Skeletal muscle tissue (tissue), 4 donors: Measurements from ENCODE around the gene SNX19. TPM values are rescaled to one million over a fixed set of nuclear protein-coding genes. Genes with fewer than 3 reads are reported as not detected.
"Not testable (repeated sequence)": the region's sequence is repeated elsewhere in the genome, so short reads cannot be mapped to it uniquely, and the experiment has no call there.

Source experiments
- H3K27ac ChIP-seq: one replicate; pipeline ENCODE4 v1.7.0; 2013; ENCODE audit warnings: mild to moderate bottlenecking, low read depth, low read length, inconsistent platforms
- H3K27me3 ChIP-seq, 3 donors: one replicate each; pipeline ENCODE4 v1.7.0; 2013; ENCODE audit warnings: low read length in 3 of 3; ENCODE audit not compliant: control insufficient read depth in 3 of 3, insufficient read depth in 3 of 3
- H3K36me3 ChIP-seq, 3 donors: one replicate each; pipeline ENCODE4 v1.7.0; 2013; ENCODE audit warnings: low read length in 3 of 3; ENCODE audit not compliant: control insufficient read depth in 3 of 3, insufficient read depth in 3 of 3
- H3K4me1 ChIP-seq, 3 donors: one replicate each; pipeline ENCODE4 v1.7.0; 2013; ENCODE audit warnings: low read length in 3 of 3, mild to moderate bottlenecking in 3 of 3; ENCODE audit not compliant: control insufficient read depth in 3 of 3, insufficient read depth in 3 of 3
- H3K4me3 ChIP-seq, 3 donors: one replicate each; pipeline ENCODE4 v1.7.0; 2013; ENCODE audit warnings: low read length in 3 of 3
- H3K9ac ChIP-seq, 3 donors: one replicate each; pipeline ENCODE4 v1.7.0; 2013; ENCODE audit warnings: low read length in 3 of 3, mild to moderate bottlenecking in 3 of 3, moderate library complexity in 2 of 3, low read depth in 1 of 3
- H3K9me3 ChIP-seq, 3 donors: one replicate each; pipeline ENCODE4 v1.7.0; 2013; ENCODE audit warnings: low read length in 3 of 3; ENCODE audit not compliant: control insufficient read depth in 3 of 3
- total RNA-seq: library from RNA; depleted of rRNA; stranded (reverse); fragments of >200 nt; gene quantifications from one replicate; pipeline ENCODE4 v1.2.3, GENCODE V29; 2014
- donor health status: Osteomylitis.

Gene SNX19
- total RNA-seq, 1 donor from 2014 or later: 31.3 TPM

- Histone ChIP-seq H3K4me1 (peaks cover 47 to 62% (median 62%) of the 10 kb centered on the region in 3 donors), H3K27ac (peak overlapping the region; percentile 90), H3K9me3 (no peaks in the 10 kb centered on the region), H3K36me3 (peaks cover 0 to 7% (median 5%) of the 10 kb centered on the region in 3 donors), H3K9ac (peak overlapping the region in 2 of 3 donors; percentile 36 to 80), H3K27me3 (no peaks in the 10 kb centered on the region), H3K4me3 (no peak overlapping the region)
Measured at GRCh38 chr11:130866831-130867230, 49.4 kb downstream of the SNX19 start.

- Histone ChIP-seq H3K27me3 (no peaks in the 10 kb centered on the region), H3K27ac (peak overlapping the region; percentile 90), H3K4me1 (peaks cover 38 to 56% (median 56%) of the 10 kb centered on the region in 3 donors)
Measured at GRCh38 chr11:130865774-130866114, 50.5 kb downstream of the SNX19 start.

GRCh38 chr11:130865091-130865773 is 51.0 kb downstream of the SNX19 start:
- H3K4me1 ChIP-seq: peaks cover 38 to 56% (median 56%) of the 10 kb centered on the region in 3 donors
- no peaks in the 10 kb centered on the region for H3K9me3 ChIP-seq
- H3K4me3 ChIP-seq: peak overlapping the region in 2 of 3 donors; percentile 31 to 44
- H3K9ac ChIP-seq: peak overlapping the region; percentile 63 to 80 (median 70)
- H3K36me3 ChIP-seq: peaks cover 0 to 4% (median 0%) of the 10 kb centered on the region in 3 donors
- H3K27me3 ChIP-seq: no peaks in the 10 kb centered on the region
- peak overlapping the region; percentile 90 for H3K27ac ChIP-seq

More at GRCh38 chr11:130865774-130866114, 50.5 kb downstream of the SNX19 start:
- Histone ChIP-seq H3K36me3 (peaks cover 0 to 5% (median 0%) of the 10 kb centered on the region in 3 donors), H3K9ac (peak overlapping the region; percentile 63 to 80 (median 70)), H3K4me3 (peak overlapping the region in 1 of 3 donors; percentile 30), H3K9me3 (no peaks in the 10 kb centered on the region)

- no peaks in the 10 kb centered on the region for H3K36me3 ChIP-seq
- H3K4me1 ChIP-seq: peaks cover 36 to 50% (median 46%) of the 10 kb centered on the region in 3 donors
- H3K9me3 ChIP-seq: no peaks in the 10 kb centered on the region
- no peaks in the 10 kb centered on the region for H3K27me3 ChIP-seq
- H3K9ac ChIP-seq: peak overlapping the region; percentile 17 to 73 (median 52)
- H3K27ac ChIP-seq: no peak overlapping the region
- peak overlapping the region in 1 of 3 donors; percentile 25 for H3K4me3 ChIP-seq
Measured at GRCh38 chr11:130861902-130862860, 54.1 kb downstream of the SNX19 start.

GRCh38 chr11:130861283-130861682 is 55.0 kb downstream of the SNX19 start:
- Histone ChIP-seq H3K9me3 (no peaks in the 10 kb centered on the region), H3K9ac (no peak overlapping the region), H3K27ac (no peak overlapping the region), H3K4me3 (no peak overlapping the region), H3K36me3 (no peaks in the 10 kb centered on the region), H3K4me1 (peaks cover 29 to 42% (median 37%) of the 10 kb centered on the region in 3 donors), H3K27me3 (no peaks in the 10 kb centered on the region)

GRCh38 chr11:130859886-130860285 is 56.4 kb downstream of the SNX19 start:
- Histone ChIP-seq H3K4me1 (peaks cover 20 to 29% (median 24%) of the 10 kb centered on the region in 3 donors), H3K4me3 (no peak overlapping the region), H3K9me3 (no peaks in the 10 kb centered on the region), H3K36me3 (no peaks in the 10 kb centered on the region), H3K27me3 (no peaks in the 10 kb centered on the region), H3K27ac (no peak overlapping the region), H3K9ac (no peak overlapping the region)

- no peak overlapping the region for H3K27ac ChIP-seq
- H3K27me3 ChIP-seq: no peaks in the 10 kb centered on the region
- H3K9ac ChIP-seq: no peak overlapping the region
- H3K4me3 ChIP-seq: no peak overlapping the region
- no peaks in the 10 kb centered on the region for H3K9me3 ChIP-seq
- no peaks in the 10 kb centered on the region for H3K36me3 ChIP-seq
- peaks cover 14 to 17% (median 16%) of the 10 kb centered on the region in 3 donors for H3K4me1 ChIP-seq
Measured at GRCh38 chr11:130858215-130858614, 58.1 kb downstream of the SNX19 start.

- H3K4me3 ChIP-seq, H3K27ac ChIP-seq: not testable (repeated sequence)
Measured at GRCh38 chr11:130855707-130856106, 60.6 kb downstream of the SNX19 start.

GRCh38 chr11:130854483-130854882 is 61.8 kb downstream of the SNX19 start:
- H3K9ac ChIP-seq: no peak overlapping the region
- no peaks in the 10 kb centered on the region for H3K36me3 ChIP-seq

More at GRCh38 chr11:130855707-130856106, 60.6 kb downstream of the SNX19 start:
- H3K9me3 ChIP-seq, H3K4me1 ChIP-seq, H3K9ac ChIP-seq, H3K36me3 ChIP-seq, H3K27me3 ChIP-seq: not testable (repeated sequence)

GRCh38 chr11:130852589-130852988 is 63.7 kb downstream of the SNX19 start:
- Histone ChIP-seq H3K27ac (no peak overlapping the region), H3K4me1 (no peaks in the 10 kb centered on the region), H3K9me3 (no peaks in the 10 kb centered on the region), H3K4me3 (no peak overlapping the region), H3K36me3 (no peaks in the 10 kb centered on the region), H3K27me3 (no peaks in the 10 kb centered on the region), H3K9ac (no peak overlapping the region)

More at GRCh38 chr11:130854483-130854882, 61.8 kb downstream of the SNX19 start:
- Histone ChIP-seq H3K4me3 (no peak overlapping the region), H3K9me3 (no peaks in the 10 kb centered on the region), H3K4me1 (no peaks in the 10 kb centered on the region), H3K27me3 (no peaks in the 10 kb centered on the region), H3K27ac (no peak overlapping the region)
